Fibroblast of lung (primary cell): ENCODE data around the gene SPAAR.

ENCODE experiments used
- CTCF ChIP-seq, 2 donors: IDR thresholded peaks in 1 of 2; conservative IDR thresholded peaks in 1 of 2; 1 replicate in 1 of 2; 2 replicates in 1 of 2; pipeline ENCODE4 v1.5.1; 2011 to 2012; ENCODE audit warnings: low read length in 2 of 2, control low read depth in 1 of 2, inconsistent platforms in 1 of 2, low read depth in 1 of 2, mild to moderate bottlenecking in 1 of 2
- EZH2 ChIP-seq: IDR thresholded peaks from 2 replicates; pipeline ENCODE4 v1.5.1; 2012; ENCODE audit warnings: low read length, control low read depth, mild to moderate bottlenecking; ENCODE audit errors: missing control alignments

GRCh38 chr9:35919212-35920008 lies 10.1 kb downstream of the SPAAR start:
- no peak for TF ChIP-seq CTCF (conservative IDR thresholded peaks at IDR 0.05 in 1 of 2, IDR thresholded peaks at IDR 0.05 in 1 of 2; ENCODE audit: low read depth in 1 of 2, low read length in 2 of 2)
- no peak for TF ChIP-seq EZH2
